Retinal pigment epithelial cell (primary cell): Measurements from ENCODE around the gene MIXL1.

Source experiments
- DNase-seq: peaks from one replicate; pipeline ENCODE4 v3.0.0-alpha.2; 2010; ENCODE audit warnings: low read depth
- H3K4me3 ChIP-seq: 2 replicates; pipeline ENCODE4 v1.5.1; 2011; ENCODE audit warnings: mild to moderate bottlenecking, low read length, control low read depth, moderate library complexity
- TF ChIP-seq, protein P1 (sequence below): conservative IDR thresholded peaks from 2 replicates; pipeline ENCODE4 v1.5.1; 2011; ENCODE audit warnings: low read depth, low read length, control low read depth, inconsistent platforms

MIXL1 gene

DNA sequence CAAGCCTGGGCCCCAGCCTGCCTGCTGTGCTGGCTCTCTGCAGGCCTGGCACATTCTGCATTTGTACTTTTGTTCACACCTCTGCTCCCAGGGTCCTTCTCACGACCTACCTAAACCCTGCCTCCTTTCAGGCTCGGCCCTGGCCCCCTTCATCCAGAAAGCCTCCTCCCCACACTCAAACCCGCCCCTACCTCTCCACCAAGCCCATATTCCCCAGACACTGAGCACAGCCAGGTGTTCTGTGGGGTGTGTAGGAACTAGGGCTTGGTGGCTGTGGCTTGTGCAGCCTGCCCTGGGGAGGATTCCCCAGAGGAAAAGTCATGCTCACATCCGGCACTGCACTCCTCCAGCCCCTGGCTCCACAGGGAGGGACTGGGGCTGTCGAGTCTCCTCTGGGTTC, 8.2 kb upstream of the MIXL1 start:
- DNase-seq, result no peak
- TF ChIP-seq, protein P1, sequence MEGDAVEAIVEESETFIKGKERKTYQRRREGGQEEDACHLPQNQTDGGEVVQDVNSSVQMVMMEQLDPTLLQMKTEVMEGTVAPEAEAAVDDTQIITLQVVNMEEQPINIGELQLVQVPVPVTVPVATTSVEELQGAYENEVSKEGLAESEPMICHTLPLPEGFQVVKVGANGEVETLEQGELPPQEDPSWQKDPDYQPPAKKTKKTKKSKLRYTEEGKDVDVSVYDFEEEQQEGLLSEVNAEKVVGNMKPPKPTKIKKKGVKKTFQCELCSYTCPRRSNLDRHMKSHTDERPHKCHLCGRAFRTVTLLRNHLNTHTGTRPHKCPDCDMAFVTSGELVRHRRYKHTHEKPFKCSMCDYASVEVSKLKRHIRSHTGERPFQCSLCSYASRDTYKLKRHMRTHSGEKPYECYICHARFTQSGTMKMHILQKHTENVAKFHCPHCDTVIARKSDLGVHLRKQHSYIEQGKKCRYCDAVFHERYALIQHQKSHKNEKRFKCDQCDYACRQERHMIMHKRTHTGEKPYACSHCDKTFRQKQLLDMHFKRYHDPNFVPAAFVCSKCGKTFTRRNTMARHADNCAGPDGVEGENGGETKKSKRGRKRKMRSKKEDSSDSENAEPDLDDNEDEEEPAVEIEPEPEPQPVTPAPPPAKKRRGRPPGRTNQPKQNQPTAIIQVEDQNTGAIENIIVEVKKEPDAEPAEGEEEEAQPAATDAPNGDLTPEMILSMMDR, result no peak
- no peak overlapping the region for H3K4me3 ChIP-seq

DNA sequence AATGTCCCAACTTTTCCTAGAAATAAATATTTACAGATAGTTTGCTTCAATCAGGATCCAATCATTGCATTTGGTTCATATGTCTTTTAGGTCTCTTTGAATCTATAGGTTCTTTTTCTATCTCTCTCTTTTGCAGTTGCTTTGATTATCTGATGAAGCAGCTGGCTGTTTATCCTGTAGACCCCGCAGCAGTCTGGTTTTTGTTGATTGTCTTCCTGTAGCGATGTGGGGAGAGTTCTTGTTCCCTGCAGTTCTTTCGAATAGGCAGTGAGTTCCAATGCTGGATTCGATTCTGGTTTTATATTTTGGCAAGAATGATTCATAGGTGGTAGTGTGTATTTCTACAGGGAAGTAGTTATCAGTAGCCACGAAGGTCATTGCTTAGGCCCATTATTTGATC, 7.4 kb upstream of the MIXL1 start:
- no peak overlapping the region for H3K4me3 ChIP-seq
- TF ChIP-seq, protein P1, result no peak
- no peak for DNase-seq

DNA sequence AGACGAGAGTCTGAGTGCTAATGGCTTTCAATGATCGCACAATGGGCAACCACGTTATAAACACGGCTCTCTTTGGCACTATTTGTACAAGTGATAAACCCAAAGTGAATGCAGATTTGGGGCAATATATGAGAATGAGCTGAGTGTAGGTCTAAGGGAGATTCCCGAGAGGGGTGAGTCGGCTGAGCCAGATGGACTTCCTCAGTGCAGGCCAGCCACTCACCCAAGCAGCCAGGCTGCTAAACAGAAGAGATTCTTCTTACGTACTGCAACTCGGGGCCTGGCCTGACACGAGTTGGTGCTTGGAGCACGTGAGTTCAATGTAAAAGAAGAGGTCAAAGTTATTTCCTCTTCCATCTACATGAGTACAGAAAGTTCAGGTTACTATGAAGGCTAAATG, 6.2 kb upstream of the MIXL1 start:
- no peak overlapping the region for H3K4me3 ChIP-seq
- no peak for DNase-seq
- TF ChIP-seq, protein P1, result no peak

DNA sequence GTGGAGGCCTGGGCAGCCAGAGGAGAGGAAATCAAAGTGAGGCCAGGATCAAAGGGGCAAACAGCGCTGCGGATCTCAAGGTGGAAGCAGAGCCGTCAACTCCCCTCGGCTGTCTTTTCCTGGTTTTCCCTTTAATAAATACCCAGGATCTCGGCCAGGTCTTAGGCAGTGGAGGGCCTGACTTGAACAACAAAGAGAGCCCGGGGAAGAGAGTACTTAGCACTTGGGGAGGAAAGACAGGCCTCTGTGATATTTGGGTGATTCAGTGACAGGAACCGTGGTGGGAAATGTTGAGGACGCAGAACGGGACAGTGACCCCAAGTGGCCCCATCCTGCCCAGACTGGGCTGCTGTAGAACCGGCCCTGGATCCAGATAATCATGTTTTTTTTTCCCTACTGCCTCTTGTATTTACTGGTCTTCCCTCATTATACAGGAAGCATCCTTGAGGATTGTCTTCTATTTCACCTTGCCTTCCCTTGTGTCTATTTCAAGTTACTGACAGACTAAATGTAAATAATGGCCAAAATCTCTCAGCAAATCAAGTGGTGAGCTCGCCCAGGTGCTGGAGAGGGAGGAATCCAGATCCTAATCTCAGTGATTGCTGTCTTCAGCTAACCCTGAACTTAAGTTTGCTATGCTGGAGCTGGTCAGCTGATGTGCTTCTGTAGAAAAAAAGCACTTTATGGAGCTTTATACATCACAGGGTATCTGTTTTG, 2.8 kb upstream of the MIXL1 start:
- TF ChIP-seq, protein P1, result no peak
- no peak for DNase-seq
- H3K4me3 ChIP-seq, result no peak overlapping the region

DNA sequence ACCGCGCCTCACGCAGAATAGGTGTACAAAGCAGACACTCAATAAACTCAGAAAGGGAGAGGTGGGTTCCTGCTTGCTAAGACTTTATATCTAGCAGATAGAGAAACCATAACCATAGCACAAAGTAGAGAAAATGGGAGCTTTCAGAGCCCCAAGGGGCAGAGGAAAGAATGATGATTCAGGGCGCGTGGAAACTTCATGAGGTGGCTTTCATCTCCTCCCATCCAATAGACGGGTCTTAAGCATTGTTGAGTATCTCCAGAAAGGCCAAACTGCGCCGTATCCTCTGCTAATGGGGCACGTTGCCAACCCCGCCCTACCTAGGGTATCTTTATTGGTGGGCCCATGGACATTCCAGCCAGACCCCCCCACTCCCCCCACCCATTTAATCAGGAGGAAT, 778 bp upstream of the MIXL1 start:
- H3K4me3 ChIP-seq, result no peak overlapping the region
- no peak for DNase-seq
- TF ChIP-seq, protein P1, result no peak

DNA sequence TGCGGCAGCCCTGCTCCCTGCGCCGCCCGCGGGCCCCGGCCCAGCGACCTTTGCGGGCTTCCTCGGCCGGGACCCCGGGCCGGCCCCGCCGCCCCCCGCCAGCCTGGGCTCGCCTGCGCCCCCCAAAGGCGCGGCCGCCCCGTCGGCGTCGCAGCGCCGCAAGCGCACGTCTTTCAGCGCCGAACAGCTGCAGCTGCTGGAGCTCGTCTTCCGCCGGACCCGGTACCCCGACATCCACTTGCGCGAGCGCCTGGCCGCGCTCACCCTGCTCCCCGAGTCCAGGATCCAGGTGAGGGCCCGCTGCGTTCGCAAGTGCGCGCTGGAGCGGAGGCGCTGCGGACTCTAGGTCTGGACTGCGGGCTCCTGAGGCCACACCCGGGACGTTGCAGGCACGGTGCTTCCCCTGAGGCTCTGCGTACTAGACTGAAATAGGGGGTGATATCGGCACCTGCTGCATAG, 351 bp downstream of the MIXL1 start:
- H3K4me3 ChIP-seq, result peak overlapping the region; percentile 47
- TF ChIP-seq, protein P1, result no peak
- DNase-seq, result no peak

DNA sequence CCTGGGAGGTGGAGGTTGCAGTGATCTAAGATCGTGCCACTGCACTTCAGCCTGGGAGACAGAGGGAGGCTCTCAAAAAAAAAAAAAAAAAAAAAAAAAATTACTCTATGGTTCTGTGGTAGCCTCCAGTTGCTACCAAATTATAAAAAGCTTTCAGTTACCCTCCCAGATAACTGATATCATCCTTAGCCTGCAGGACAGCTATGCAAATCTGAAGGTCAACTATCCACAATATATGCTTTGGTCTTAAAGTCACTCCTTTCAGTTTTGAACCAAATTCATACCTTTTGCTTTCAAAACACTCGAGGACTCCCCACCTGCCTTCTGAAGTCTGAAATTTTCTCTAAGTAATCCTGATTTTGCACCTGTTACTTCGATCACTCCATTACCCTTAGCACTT, 3.1 kb downstream of the MIXL1 start:
- TF ChIP-seq, protein P1, result no peak
- no peak overlapping the region for H3K4me3 ChIP-seq
- no peak for DNase-seq
